ENCODE measurements around the gene IGSF21. TPM values are rescaled to one million over a fixed set of nuclear protein-coding genes. Genes with fewer than 3 reads are reported as not detected.

Gene IGSF21
- polyA plus RNA-seq, 1 donor (not counting 4 experiments of a cell fraction or from before 2014, with no cell fraction given) = not detected

DNA sequence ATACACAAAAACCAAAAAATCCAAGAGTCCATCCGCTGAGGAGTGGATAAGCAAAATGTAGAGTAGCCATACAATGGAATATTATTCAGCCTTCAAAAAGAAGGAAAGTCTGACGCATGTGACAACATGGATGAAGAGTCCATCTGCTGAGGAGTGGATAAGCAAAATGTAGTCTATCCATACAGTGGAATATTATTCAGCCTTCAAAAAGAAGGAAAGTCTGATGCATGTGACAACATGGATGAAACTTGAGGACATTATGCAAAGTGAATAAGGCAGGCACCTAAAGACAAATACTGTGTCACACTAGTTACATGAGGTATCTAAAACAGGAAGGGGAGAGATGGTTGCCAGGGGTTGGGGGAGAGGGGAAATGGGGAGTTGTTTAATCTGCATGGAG lies 14.0 kb upstream of the IGSF21 start:
- DNase-seq (ENCODE audit: low read depth, low spot score) (no peak), FAIRE-seq (no peak)
- Histone ChIP-seq H3K4me3 (ENCODE audit: control insufficient read depth in 2 of 3, extremely low read depth in 1 of 3, insufficient read depth in 2 of 3, low read depth in 1 of 3, low read length in 3 of 3) (no peak overlapping the region), H3K9ac (ENCODE audit: control insufficient read depth, extremely low read depth, insufficient read depth, low read length) (no peak overlapping the region), H3K9me3 (ENCODE audit: control insufficient read depth, low read depth, low read length) (no peaks in the 10 kb centered on the region), H3K4me1 (ENCODE audit: control insufficient read depth, extremely low read depth, insufficient read depth, low read length) (no peaks in the 10 kb centered on the region), H3K4me2 (ENCODE audit: control insufficient read depth, extremely low read depth, insufficient read depth, low read depth, low read length) (no peak overlapping the region), H3K9me1 (ENCODE audit: control insufficient read depth, extremely low read depth, insufficient read depth, low read length) (no peaks in the 10 kb centered on the region), H3K79me2 (ENCODE audit: control insufficient read depth, insufficient read depth, low read length) (no peaks in the 10 kb centered on the region), H3K27ac (ENCODE audit: control insufficient read depth, insufficient read depth, low read length) (no peak overlapping the region), H2AFZ (ENCODE audit: control insufficient read depth, low read length) (no peak overlapping the region), H3K36me3 (ENCODE audit: control insufficient read depth in 2 of 2, extremely low read depth in 1 of 2, insufficient read depth in 2 of 2, low read length in 2 of 2) (no peaks in the 10 kb centered on the region), H4K20me1 (ENCODE audit: control insufficient read depth, extremely low read depth, insufficient read depth, low read length) (no peaks in the 10 kb centered on the region), H3K27me3 (ENCODE audit: control insufficient read depth, extremely low read depth, insufficient read depth, low read length) (no peaks in the 10 kb centered on the region)
- TF ChIP-seq EZH2 (IDR thresholded peaks at IDR 0.05; ENCODE audit: low read length) = no peak
- TF ChIP-seq, protein P1, sequence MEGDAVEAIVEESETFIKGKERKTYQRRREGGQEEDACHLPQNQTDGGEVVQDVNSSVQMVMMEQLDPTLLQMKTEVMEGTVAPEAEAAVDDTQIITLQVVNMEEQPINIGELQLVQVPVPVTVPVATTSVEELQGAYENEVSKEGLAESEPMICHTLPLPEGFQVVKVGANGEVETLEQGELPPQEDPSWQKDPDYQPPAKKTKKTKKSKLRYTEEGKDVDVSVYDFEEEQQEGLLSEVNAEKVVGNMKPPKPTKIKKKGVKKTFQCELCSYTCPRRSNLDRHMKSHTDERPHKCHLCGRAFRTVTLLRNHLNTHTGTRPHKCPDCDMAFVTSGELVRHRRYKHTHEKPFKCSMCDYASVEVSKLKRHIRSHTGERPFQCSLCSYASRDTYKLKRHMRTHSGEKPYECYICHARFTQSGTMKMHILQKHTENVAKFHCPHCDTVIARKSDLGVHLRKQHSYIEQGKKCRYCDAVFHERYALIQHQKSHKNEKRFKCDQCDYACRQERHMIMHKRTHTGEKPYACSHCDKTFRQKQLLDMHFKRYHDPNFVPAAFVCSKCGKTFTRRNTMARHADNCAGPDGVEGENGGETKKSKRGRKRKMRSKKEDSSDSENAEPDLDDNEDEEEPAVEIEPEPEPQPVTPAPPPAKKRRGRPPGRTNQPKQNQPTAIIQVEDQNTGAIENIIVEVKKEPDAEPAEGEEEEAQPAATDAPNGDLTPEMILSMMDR (optimal IDR thresholded peaks at IDR 0.05 in 1 of 3, IDR thresholded peaks at IDR 0.05 in 1 of 3, conservative IDR thresholded peaks at IDR 0.05 in 1 of 3; ENCODE audit: extremely low read depth in 1 of 3, insufficient read depth in 2 of 3, low read length in 3 of 3) = no peak
- dilution Hi-C loops (cut with MboI; ENCODE audit: extremely low pct_ligation_motif_present, low sequenced_read_pairs) = no loop called here

GRCh38 chr1:18094096-18094495 lies 13.5 kb upstream of the IGSF21 start:
- Histone ChIP-seq H3K36me3 (ENCODE audit: control insufficient read depth in 2 of 2, extremely low read depth in 1 of 2, insufficient read depth in 2 of 2, low read length in 2 of 2) (no peaks in the 10 kb centered on the region), H3K4me3 (ENCODE audit: control insufficient read depth in 2 of 3, extremely low read depth in 1 of 3, insufficient read depth in 2 of 3, low read depth in 1 of 3, low read length in 3 of 3) (no peak overlapping the region), H3K27me3 (ENCODE audit: control insufficient read depth, extremely low read depth, insufficient read depth, low read length) (no peaks in the 10 kb centered on the region), H4K20me1 (ENCODE audit: control insufficient read depth, extremely low read depth, insufficient read depth, low read length) (no peaks in the 10 kb centered on the region), H3K4me1 (ENCODE audit: control insufficient read depth, extremely low read depth, insufficient read depth, low read length) (no peaks in the 10 kb centered on the region), H3K4me2 (ENCODE audit: control insufficient read depth, extremely low read depth, insufficient read depth, low read depth, low read length) (no peak overlapping the region), H3K9me1 (ENCODE audit: control insufficient read depth, extremely low read depth, insufficient read depth, low read length) (no peaks in the 10 kb centered on the region), H3K9me3 (ENCODE audit: control insufficient read depth, low read depth, low read length) (no peaks in the 10 kb centered on the region), H3K9ac (ENCODE audit: control insufficient read depth, extremely low read depth, insufficient read depth, low read length) (no peak overlapping the region), H3K27ac (ENCODE audit: control insufficient read depth, insufficient read depth, low read length) (no peak overlapping the region), H2AFZ (ENCODE audit: control insufficient read depth, low read length) (no peak overlapping the region), H3K79me2 (ENCODE audit: control insufficient read depth, insufficient read depth, low read length) (no peaks in the 10 kb centered on the region)
- dilution Hi-C loops (cut with MboI; ENCODE audit: extremely low pct_ligation_motif_present, low sequenced_read_pairs) = no loop called here
- FAIRE-seq (no peak), DNase-seq (ENCODE audit: low read depth, low spot score) (no peak)
- TF ChIP-seq, protein P1 (optimal IDR thresholded peaks at IDR 0.05 in 1 of 3, IDR thresholded peaks at IDR 0.05 in 1 of 3, conservative IDR thresholded peaks at IDR 0.05 in 1 of 3; ENCODE audit: extremely low read depth in 1 of 3, insufficient read depth in 2 of 3, low read length in 3 of 3) = no peak
- TF ChIP-seq EZH2 (IDR thresholded peaks at IDR 0.05; ENCODE audit: low read length) = no peak

Measured in keratinocyte (primary cell).